NCI-H1417 (cell line): ENCODE results near the gene SLC30A5.

ENCODE experiments used
- DNase-seq, 3 experiments: peaks; one replicate each; lab custom pipeline; 2025; lab: John Stamatoyannopoulos, UW

SLC30A5 gene

GRCh38 chr5:69167929-69168328, 74.1 kb downstream of the SLC30A5 start:
- no peak for DNase-seq

- no peak for DNase-seq
Observed at GRCh38 chr5:69170495-69170894, 76.7 kb downstream of the SLC30A5 start.

- no peak for DNase-seq
Observed at GRCh38 chr5:69170969-69171368, 77.2 kb downstream of the SLC30A5 start.
